HG03139 (cell line): ENCODE measurements around the gene BATF2.
A peak's percentile ranks its signal among the peaks of the same experiment; 100 is the strongest.
"Not testable (repeated sequence)": the region's sequence is repeated elsewhere in the genome, so short reads cannot be mapped to it uniquely, and the experiment has no call there.

Experiments
- ATAC-seq: cut with Tn5 transposase; IDR thresholded peaks from one replicate; pipeline ENCODE4 v1.9.1; 2021; ENCODE audit not compliant: unreplicated experiment

Gene BATF2, protein sequence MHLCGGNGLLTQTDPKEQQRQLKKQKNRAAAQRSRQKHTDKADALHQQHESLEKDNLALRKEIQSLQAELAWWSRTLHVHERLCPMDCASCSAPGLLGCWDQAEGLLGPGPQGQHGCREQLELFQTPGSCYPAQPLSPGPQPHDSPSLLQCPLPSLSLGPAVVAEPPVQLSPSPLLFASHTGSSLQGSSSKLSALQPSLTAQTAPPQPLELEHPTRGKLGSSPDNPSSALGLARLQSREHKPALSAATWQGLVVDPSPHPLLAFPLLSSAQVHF

DNA sequence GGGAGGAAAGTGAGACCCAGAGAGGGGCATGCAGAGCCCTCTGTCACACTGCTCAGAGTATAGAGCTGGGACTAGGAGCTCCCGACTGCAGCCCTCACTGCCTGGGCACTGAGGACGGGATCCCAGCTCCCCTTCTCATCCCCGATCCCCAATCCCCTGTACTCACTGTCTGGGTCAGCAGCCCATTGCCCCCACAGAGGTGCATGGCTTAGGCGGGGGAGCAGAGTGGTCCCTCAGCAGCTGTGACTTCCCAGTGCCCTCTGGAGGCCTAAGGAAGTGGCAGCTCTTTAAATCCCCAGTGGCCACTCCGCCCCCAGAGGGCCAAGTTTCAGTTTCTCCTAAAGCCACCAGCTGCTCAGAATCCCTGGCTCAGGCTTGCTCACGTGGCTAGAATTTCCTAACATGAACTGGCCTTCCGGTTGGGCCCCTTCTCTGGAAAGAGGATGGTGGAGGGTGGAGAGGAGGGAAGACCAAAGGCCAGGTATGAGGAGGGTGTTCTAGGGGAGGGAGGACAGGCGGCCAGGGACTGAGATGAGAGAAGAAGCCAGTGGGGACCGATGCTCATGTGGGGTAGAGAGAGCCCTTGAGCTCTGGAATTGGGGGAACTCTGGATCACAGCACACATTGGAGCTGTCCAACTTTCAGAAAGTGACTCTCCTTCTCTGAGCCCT is at the start of gene BATF2:
Gene BATF2, minus strand, starts transcription at position 262 of the 671 bp plus-strand sequence. Its CDS starts 57 bp downstream, at position 205.
- no peak for ATAC-seq

- no peak for ATAC-seq
These were observed 49.0 kb upstream of the BATF2 start for GRCh38 chr11:65045728-65046127.

GRCh38 chr11:65045061-65045460 is 48.3 kb upstream of the BATF2 start:
- ATAC-seq: no peak

DNA sequence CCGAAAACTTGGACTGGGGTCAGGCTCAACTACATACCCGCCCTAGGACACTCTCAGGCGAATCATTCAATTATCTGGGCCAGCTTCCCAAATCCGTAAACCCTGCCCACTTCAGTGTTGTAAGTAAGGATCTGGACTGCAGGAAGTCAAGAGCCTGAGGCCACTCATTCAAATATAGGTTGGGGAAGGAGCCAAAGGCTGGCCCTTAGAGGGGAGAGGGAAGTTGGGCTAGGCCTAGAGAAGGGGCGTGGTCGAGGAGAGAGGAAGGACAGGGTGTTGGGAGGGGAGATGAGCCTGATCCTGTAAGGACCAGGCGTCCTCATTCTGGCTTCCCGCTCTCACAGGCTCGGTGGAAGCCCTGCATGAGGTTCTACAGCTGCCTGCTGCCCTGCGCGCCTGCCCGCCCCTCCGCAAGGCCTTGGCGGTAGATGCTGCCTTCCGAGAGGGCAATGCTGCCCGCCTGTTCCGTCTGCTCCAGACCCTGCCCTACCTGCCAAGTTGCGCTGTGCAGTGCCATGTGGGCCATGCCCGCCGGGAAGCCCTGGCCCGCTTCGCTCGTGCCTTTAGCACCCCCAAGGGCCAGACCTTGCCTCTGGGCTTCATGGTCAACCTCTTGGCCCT is 47.2 kb upstream of the BATF2 start:
- ATAC-seq: no peak

GRCh38 chr11:65042891-65043290 is 46.1 kb upstream of the BATF2 start:
- no peak for ATAC-seq

- ATAC-seq: peak; percentile 85
These were observed 44.3 kb upstream of the BATF2 start, which contains the start of gene SAC3D1 for GRCh38 chr11:65040847-65041622. Gene SAC3D1, plus strand, starts transcription at chr11:65041210. Its CDS starts 83 bp downstream, at chr11:65041293.

- ATAC-seq: no peak
These were observed 43.7 kb upstream of the BATF2 start for GRCh38 chr11:65040520-65040846.

- no peak for ATAC-seq
These were observed 40.2 kb upstream of the BATF2 start for GRCh38 chr11:65036931-65037330.

DNA sequence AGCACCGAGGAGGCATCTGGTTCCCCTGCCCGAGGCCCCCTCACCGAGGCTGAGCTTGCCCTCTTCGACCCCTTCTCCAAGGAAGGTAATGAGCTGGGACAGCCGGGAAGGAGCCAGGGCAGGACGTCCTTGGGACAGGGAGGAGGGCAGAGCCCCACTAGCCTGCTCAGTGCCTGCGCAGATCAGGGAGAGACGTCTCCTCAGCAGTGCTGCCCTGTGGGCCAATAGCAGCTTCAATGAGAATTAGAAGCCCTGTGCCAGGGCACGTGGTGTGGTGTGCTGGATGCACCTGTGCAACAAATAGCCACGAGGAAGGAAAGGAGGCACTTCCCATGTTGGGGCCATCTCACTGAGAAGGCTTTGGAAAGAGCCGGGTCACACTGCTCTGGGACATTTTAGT is 38.8 kb upstream of the BATF2 start:
- no peak for ATAC-seq

DNA sequence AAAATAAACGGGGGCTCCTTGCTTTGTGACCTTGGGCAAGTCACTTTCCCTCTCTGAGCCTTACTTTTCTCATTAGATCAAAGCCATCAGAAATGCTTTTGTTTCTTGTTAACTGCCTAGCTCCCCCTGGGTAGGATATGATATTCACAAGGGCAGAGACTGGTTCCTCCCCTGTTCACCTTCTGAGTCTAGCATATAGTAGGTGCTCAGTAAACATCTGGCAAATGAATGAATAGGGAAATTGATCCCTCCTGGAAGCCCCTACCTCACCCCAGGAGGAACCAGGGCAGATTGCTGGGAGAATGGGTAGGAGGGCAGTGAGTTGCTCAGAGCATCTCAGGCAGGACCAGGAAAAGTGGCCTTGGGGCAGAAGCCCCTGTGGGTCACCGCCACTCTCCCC is 37.7 kb upstream of the BATF2 start:
- ATAC-seq: no peak

DNA sequence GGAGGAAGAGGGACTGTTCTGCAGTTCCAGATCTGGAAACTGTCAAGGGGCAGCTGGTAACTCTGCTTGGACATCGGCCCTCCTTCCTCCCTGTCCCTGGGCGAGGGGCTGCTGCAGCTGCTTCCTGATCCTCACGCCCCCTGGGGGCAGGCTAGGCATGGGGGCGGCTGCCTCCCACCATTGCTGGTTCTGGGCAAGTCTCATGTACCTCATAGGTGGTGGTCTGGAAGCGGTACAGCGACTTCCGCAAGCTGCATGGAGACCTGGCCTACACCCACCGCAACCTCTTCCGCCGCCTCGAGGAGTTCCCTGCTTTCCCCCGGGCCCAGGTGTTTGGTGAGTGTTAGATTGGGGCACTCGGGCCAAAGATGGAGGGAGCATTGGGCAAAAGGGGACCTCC is 35.4 kb upstream of the BATF2 start:
- ATAC-seq: no peak

DNA sequence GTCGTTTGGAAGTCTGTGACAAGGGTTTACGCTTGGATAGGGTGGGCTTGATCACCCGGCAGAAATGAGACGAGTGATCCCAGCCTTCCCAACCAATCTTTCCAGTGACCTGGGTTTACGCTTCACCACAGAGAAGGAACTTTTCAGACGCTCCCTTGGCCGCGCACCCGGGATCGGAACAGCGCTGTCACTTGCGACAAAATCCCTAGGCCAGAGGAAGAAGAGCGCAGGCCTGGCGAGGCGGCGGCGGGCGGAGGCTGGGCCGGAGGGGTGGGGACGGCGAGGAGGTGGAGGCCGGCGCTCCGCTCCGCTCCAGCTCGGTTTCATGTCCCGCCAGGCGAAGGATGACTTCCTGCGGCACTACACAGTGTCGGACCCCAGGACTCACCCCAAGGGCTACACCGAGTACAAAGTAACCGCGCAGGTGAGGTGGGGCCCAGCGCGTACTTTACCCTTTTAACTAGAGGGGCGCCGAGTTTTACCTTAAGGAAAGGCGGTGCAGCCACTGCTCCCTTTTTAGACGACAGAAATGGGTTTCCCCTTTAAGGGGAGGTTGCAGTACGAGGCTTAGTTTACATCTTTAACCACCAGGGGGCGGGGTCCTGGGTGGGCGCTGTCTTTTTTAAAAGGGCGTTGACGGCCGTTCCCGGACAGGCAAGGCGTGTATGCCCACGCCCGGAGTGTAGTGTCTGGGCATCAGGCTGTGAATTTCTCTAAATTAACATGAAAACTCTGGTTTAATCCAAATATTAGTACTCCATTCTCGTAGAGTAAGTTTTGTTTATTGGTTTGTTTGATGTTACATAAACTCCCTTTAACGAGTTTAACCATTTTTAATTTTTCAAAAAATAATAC is 30.7 kb upstream of the BATF2 start, which contains the start of gene SNX15:
Gene SNX15, plus strand, starts transcription at position 227 of the 855 bp plus-strand sequence. Its CDS starts 99 bp downstream, at position 326.
- ATAC-seq: peak; percentile 80

- ATAC-seq: no peak
These were observed 30.0 kb upstream of the BATF2 start for GRCh38 chr11:65026810-65027209.

- ATAC-seq: not testable (repeated sequence)
These were observed 26.7 kb upstream of the BATF2 start for GRCh38 chr11:65023502-65023901.

DNA sequence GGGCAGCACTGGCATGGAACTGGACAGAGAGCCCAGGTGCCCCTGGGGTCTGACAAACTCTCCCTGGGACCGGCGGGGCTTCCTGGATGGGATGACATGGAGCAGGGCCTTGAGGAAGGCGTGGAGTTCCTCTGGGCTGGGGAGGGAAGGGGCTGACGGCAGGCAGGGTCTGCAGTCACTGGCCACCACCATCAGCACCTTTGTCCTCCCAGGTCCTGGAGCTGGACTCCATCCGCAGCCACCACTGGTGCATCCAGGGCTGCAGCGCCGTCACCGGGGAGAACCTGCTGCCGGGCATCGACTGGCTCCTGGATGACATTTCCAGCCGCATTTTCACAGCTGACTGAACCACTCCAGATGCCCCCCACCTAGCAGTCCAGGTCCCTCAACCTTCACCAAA is 24.7 kb upstream of the BATF2 start:
- no peak for ATAC-seq

GRCh38 chr11:65021003-65021402 is 24.2 kb upstream of the BATF2 start:
- ATAC-seq: no peak

DNA sequence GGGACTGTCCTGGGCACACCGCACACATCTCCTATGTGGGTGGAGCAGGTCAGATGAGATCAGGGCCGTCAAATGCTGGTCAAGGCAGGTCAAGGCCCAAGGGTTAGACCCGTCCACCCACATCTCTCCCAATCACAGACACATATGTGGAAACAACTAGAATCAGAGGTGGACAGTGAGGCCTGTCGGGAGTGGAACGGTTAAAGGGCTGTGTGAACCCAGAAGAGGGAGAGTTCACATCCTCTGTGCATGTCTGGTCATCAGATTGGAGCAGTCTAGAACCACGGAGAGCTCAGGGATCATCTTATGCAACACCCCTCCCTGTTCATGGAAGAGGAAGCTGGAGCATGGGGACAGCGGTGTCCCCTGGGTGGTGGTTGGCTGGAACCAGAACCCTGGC is 23.1 kb upstream of the BATF2 start:
- no peak for ATAC-seq

GRCh38 chr11:65017937-65018336 is 21.2 kb upstream of the BATF2 start:
- no peak for ATAC-seq

- ATAC-seq: no peak
These were observed 19.9 kb upstream of the BATF2 start for GRCh38 chr11:65016705-65017104.

- no peak for ATAC-seq
These were observed 18.0 kb upstream of the BATF2 start for GRCh38 chr11:65014726-65015227.
